ENCODE results near the gene ULK4.

DNA sequence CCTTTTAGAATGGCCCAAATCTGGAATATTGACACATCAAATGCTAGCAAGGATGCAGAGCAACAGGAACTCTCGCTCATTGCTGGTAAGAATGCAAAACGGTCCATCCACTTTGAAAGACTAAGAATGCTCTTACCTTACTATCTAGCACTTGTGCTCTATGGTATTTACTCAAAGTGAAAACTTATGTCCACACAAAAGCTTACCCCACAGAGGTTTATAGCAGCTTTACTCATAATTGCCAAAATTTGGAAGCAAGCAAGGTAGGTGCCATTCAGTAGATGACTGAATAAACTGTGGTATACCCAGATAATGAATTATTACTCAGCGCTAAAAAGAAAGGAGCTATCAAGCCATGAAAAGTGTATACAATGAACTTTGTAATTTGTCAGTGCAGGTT, 666.2 kb downstream of the ULK4 start:
- TF ChIP-seq, protein P1, sequence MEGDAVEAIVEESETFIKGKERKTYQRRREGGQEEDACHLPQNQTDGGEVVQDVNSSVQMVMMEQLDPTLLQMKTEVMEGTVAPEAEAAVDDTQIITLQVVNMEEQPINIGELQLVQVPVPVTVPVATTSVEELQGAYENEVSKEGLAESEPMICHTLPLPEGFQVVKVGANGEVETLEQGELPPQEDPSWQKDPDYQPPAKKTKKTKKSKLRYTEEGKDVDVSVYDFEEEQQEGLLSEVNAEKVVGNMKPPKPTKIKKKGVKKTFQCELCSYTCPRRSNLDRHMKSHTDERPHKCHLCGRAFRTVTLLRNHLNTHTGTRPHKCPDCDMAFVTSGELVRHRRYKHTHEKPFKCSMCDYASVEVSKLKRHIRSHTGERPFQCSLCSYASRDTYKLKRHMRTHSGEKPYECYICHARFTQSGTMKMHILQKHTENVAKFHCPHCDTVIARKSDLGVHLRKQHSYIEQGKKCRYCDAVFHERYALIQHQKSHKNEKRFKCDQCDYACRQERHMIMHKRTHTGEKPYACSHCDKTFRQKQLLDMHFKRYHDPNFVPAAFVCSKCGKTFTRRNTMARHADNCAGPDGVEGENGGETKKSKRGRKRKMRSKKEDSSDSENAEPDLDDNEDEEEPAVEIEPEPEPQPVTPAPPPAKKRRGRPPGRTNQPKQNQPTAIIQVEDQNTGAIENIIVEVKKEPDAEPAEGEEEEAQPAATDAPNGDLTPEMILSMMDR (IDR thresholded peaks at IDR 0.05): no peak
- TF ChIP-seq POLR2A (IDR thresholded peaks at IDR 0.05) (no peak), EP300 (IDR thresholded peaks at IDR 0.05) (no peak)
